SK-N-SH (cell line): Measurements from ENCODE around the gene HOXA5. TPM values are rescaled to one million over a fixed set of nuclear protein-coding genes. Genes with fewer than 3 reads are reported as not detected.

Source experiments
- CTCF ChIA-PET: fragments of 300-600, 350-600 bp; formaldehyde crosslinking; extraction: SDS; loops from one replicate; lab custom pipeline; 2021; lab: Yijun Ruan, JAX
- POLR2A ChIA-PET: fragments of 350-600 bp; sonication (Branson Sonifier 250); formaldehyde crosslinking; extraction: SDS; loops from one replicate; lab custom pipeline; 2020; ENCODE audit warnings: antibody characterized with exemption, inconsistent platforms; lab: Yijun Ruan, JAX
- DNase-seq: peaks from one replicate; pipeline ENCODE4 v3.0.0; 2012
- H2AFZ ChIP-seq: fragments of 200-600 bp; sonication (generic); 2 replicates; pipeline ENCODE4 v1.8.1; 2016; ENCODE audit warnings: antibody characterized with exemption, mild to moderate bottlenecking, low read depth
- H3F3A ChIP-seq: fragments of 200-600 bp; sonication (generic); replicated peaks from 2 replicates; pipeline ENCODE3; 2016; ENCODE audit warnings: antibody characterized with exemption, mild to moderate bottlenecking; ENCODE audit not compliant: insufficient read depth
- H3K27ac ChIP-seq, 2 experiments: fragments of 200-500 bp in 1 of 2; fragments of 200-600 bp in 1 of 2; sonication (Bioruptor generic) in 1 of 2; sonication (generic), shearing (Covaris generic) in 1 of 2; 2 replicates each; pipeline versions ENCODE4 v1.5.1 to v1.6.1; 2014 to 2016; ENCODE audit warnings: low read depth in 2 of 2, inconsistent platforms in 1 of 2, low read length in 1 of 2, mild to moderate bottlenecking in 1 of 2, mixed read lengths in 1 of 2
- H3K27me3 ChIP-seq: fragments of 200-600 bp; sonication (generic), shearing (Covaris generic); 2 replicates; pipeline ENCODE4 v1.6.1; 2016; ENCODE audit warnings: mixed run types; ENCODE audit not compliant: insufficient read depth
- H3K36me3 ChIP-seq, 2 experiments: fragments of 200-500 bp in 1 of 2; fragments of 200-600 bp in 1 of 2; sonication (Bioruptor generic) in 1 of 2; sonication (generic) in 1 of 2; replicated peaks in 1 of 2; 2 replicates each; pipeline versions ENCODE3 to v1.5.1; 2014 to 2016; ENCODE audit warnings: low read length in 1 of 2, mild to moderate bottlenecking in 1 of 2; ENCODE audit not compliant: insufficient read depth in 2 of 2, control insufficient read depth in 1 of 2
- H3K4me1 ChIP-seq, 2 experiments: fragments of 200-500 bp in 1 of 2; fragments of 200-600 bp in 1 of 2; sonication (Bioruptor generic) in 1 of 2; sonication (generic), shearing (Covaris generic) in 1 of 2; 2 replicates each; pipeline versions ENCODE4 v1.5.1 to v1.6.1; 2014 to 2016; ENCODE audit warnings: low read depth in 1 of 2, low read length in 1 of 2, mixed run types in 1 of 2; ENCODE audit not compliant: insufficient read depth in 2 of 2, control insufficient read depth in 1 of 2
- H3K4me2 ChIP-seq: fragments of 200-600 bp; sonication (generic), shearing (Covaris generic); 2 replicates; pipeline ENCODE4 v1.6.1; 2017; ENCODE audit warnings: mixed run types
- H3K4me3 ChIP-seq, 2 experiments: fragments of 200-500 bp in 1 of 2; fragments of 200-600 bp in 1 of 2; sonication (Bioruptor generic) in 1 of 2; sonication (generic), shearing (Covaris generic) in 1 of 2; 2 replicates each; pipeline versions ENCODE4 v1.5.1 to v1.8.1; 2014 to 2016; ENCODE audit warnings: low read depth in 2 of 2, inconsistent platforms in 1 of 2, low read length in 1 of 2, mild to moderate bottlenecking in 1 of 2, mixed read lengths in 1 of 2, moderate library complexity in 1 of 2
- H3K79me2 ChIP-seq: fragments of 200-600 bp; sonication (generic); 2 replicates; pipeline ENCODE4 v1.8.1; 2017; ENCODE audit warnings: mild to moderate bottlenecking; ENCODE audit not compliant: insufficient read depth
- H3K9ac ChIP-seq: fragments of 200-600 bp; sonication (generic); 2 replicates; pipeline ENCODE4 v1.6.1; 2017; ENCODE audit warnings: mixed run types
- H3K9me2 ChIP-seq: fragments of 200-600 bp; sonication (generic); 2 replicates; pipeline ENCODE4 v1.6.1; 2017; ENCODE audit warnings: mixed run types
- H3K9me3 ChIP-seq: fragments of 200-600 bp; sonication (generic); 2 replicates; pipeline ENCODE4 v1.6.1; 2017; ENCODE audit warnings: mixed run types, mild to moderate bottlenecking, moderate library complexity
- H4K20me1 ChIP-seq: fragments of 200-600 bp; sonication (generic); 2 replicates; pipeline ENCODE4 v1.6.1; 2017; ENCODE audit warnings: mild to moderate bottlenecking, mixed run types; ENCODE audit not compliant: insufficient read depth
- EZH2phosphoT487 ChIP-seq: fragments of 200-600 bp; sonication (generic); IDR thresholded peaks from 2 replicates; pipeline ENCODE4 v1.6.1; 2017; ENCODE audit warnings: low read depth, mixed run types, mild to moderate bottlenecking, antibody characterized with exemption, moderate library complexity, borderline replicate concordance
- WGBS: methylation state at CpG from one replicate; pipeline ENCODE4 v1.1.6; 2017; ENCODE audit warnings: low lambda C conversion rate; 5-methylcytosine and 5-hydroxymethylcytosine counted together
- polyA plus RNA-seq, 3 experiments: library from polyadenylated mRNA; depleted of rRNA; stranded (reverse); fragments of >200 nt; gene quantifications; 2 replicates each; pipeline ENCODE4 v1.2.3, GENCODE V29; 2012
- TF ChIP-seq, protein P1 (sequence below): fragments of 150-350 bp; IDR thresholded peaks from 2 replicates; pipeline ENCODE4 v1.6.1; 2016; ENCODE audit warnings: mild to moderate bottlenecking, low read depth, low read length
- TF ChIP-seq, protein P2 (sequence below): IDR thresholded peaks from 2 replicates; pipeline ENCODE4; 2012

The HOXA5 gene
- polyA plus RNA-seq, 1 of the 3 experiments (the other 2 are of a cell fraction) = not detected

DNA sequence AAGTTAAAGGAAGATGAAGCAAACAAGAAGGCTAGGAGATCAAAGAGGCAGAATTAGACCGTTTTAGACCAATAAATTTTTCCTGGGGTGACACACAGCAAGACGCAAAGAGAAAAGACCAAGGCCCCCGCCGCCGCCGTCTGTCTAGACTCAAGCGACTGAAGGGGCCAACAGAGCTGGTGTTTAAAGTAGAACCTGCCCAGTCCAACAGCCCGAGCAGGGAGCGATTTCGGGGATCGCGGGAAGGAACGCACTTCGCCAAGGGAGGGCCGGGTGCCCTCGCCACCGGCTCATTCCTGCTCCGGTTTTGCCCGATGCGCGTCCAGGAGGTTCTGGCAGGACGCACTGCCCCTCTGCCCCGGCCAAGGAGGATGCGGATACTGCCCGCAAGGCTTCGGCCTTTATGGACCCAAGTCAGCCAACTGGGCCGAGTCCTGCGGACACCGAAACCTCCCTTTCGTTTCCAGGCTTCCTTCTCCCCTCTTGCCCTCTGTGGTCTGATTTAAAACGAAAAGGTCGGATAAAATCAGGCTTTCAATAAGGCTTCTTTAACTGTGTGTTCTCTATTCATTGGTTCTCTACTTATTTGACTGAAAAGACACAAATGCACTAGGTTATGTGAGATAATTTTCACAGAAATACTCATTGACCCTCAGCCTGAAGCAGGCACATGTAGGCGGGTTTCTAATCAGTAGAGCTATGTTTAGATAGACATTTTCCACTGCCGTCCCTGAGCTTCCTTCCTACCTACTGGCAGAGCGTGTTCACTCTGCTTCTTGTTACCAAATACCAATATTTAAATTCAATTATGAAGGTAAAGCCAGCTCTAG, 15.2 kb upstream of the HOXA5 start:
- Histone ChIP-seq H3K9ac (no peak overlapping the region), H3K9me2 (no peaks in the 10 kb centered on the region), H3K27me3 (peaks cover 91% of the 10 kb centered on the region), H3K9me3 (no peaks in the 10 kb centered on the region), H3F3A (peaks cover 10% of the 10 kb centered on the region), H3K4me1 (peaks cover 0 to 8% of the 10 kb centered on the region in 2 experiments; a peak in 1 of 4 replicates), H3K36me3 (no peaks in the 10 kb centered on the region), H3K4me2 (no peak overlapping the region), H3K4me3 (no peak overlapping the region), H4K20me1 (peaks cover 6% of the 10 kb centered on the region; the same call in 1 of the 2 replicates), H3K79me2 (no peaks in the 10 kb centered on the region), H2AFZ (no peak overlapping the region), H3K27ac (no peak overlapping the region)
- POLR2A ChIA-PET = no interaction called here
- CTCF ChIA-PET = interaction anchor here (0.5 to 11.7 kb wide), 9 partner anchors 10 to 1265 kb away, joined by 3 to 270 read pairs (median 5); partner anchors contain the start of genes HOXA3, HOXA5 and HOXA6
- peak; percentile 35; the same call in 1 of the 2 replicates for TF ChIP-seq EZH2phosphoT487
- TF ChIP-seq, protein P1, sequence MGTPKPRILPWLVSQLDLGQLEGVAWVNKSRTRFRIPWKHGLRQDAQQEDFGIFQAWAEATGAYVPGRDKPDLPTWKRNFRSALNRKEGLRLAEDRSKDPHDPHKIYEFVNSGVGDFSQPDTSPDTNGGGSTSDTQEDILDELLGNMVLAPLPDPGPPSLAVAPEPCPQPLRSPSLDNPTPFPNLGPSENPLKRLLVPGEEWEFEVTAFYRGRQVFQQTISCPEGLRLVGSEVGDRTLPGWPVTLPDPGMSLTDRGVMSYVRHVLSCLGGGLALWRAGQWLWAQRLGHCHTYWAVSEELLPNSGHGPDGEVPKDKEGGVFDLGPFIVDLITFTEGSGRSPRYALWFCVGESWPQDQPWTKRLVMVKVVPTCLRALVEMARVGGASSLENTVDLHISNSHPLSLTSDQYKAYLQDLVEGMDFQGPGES = no peak
- no peak for DNase-seq
- 40% methylated on average over 31 of the region's 35 CpGs for WGBS

DNA sequence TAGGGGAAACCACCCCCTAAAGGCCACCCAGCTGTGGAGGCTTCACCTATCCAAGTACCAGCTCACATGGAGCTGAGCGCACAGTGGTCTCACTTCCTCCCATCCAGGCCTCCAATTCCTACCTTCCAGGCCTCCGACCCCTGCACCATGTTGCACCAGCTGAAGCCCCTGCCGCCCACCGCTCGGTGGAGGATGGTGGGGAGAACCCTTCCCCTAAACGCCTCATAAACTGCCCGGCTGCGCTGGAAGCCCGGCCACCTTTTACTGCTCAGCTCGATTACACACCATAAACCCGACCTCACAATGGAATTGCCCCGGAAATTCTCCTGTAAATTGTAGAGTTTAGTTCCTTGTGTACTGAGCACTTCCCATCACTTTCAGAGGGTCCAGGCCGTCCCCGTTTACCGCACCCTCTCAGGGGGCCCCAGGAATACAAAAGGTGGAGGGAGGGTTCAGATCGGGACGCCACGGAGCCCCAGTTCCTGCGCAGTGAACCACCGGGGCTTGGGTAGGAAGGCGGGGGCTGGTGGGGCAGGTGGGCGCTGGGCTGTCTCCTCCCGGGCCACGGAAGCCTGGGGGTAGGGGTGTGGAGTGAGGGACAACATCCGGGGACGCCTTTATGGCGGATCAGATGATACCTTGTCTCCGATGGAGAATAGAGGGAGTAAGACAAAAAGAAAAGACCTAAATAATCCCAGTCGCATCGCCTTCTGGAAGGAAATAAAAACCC, 14.4 kb upstream of the HOXA5 start:
- peaks cover 91% of the 10 kb centered on the region for H3K27me3 ChIP-seq
- H3K79me2 ChIP-seq = no peaks in the 10 kb centered on the region
- 0 out of 2 replicates have a peak, but pooled peaks have one; percentile 23 for TF ChIP-seq EZH2phosphoT487
- TF ChIP-seq, protein P2, sequence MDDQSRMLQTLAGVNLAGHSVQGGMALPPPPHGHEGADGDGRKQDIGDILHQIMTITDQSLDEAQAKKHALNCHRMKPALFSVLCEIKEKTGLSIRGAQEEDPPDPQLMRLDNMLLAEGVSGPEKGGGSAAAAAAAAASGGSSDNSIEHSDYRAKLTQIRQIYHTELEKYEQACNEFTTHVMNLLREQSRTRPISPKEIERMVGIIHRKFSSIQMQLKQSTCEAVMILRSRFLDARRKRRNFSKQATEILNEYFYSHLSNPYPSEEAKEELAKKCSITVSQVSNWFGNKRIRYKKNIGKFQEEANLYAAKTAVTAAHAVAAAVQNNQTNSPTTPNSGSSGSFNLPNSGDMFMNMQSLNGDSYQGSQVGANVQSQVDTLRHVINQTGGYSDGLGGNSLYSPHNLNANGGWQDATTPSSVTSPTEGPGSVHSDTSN = no peak
- DNase-seq = no peak
- no peaks in the 10 kb centered on the region for H3K9me3 ChIP-seq
- CTCF ChIA-PET = interaction anchor here (0.6 to 11.7 kb wide), 8 partner anchors 10 to 1265 kb away, joined by 3 to 270 read pairs (median 6); partner anchors contain the start of genes HOXA11, HOXA3, HOXA5 and HOXA6
- H3K9ac ChIP-seq = no peak overlapping the region
- H3K9me2 ChIP-seq = no peaks in the 10 kb centered on the region
- 38% methylated on average over 29 of the region's 30 CpGs for WGBS
- peaks cover 0 to 8% of the 10 kb centered on the region in 2 experiments; a peak in 1 of 4 replicates for H3K4me1 ChIP-seq
- H3K27ac ChIP-seq = no peak overlapping the region
- H3F3A ChIP-seq = peaks cover 5% of the 10 kb centered on the region
- H4K20me1 ChIP-seq = peaks cover 6% of the 10 kb centered on the region; the same call in 1 of the 2 replicates
- H3K4me3 ChIP-seq = no peak overlapping the region
- H3K36me3 ChIP-seq = no peaks in the 10 kb centered on the region
- no peak overlapping the region for H3K4me2 ChIP-seq
- POLR2A ChIA-PET = no interaction called here
- no peak overlapping the region for H2AFZ ChIP-seq
